IPS DF 4.7 (cell line): Measurements from ENCODE around the gene CCDC184.
"Not testable (repeated sequence)": the region's sequence is repeated elsewhere in the genome, so short reads cannot be mapped to it uniquely, and the experiment has no call there.

ENCODE experiments used
- DNase-seq: peaks from one replicate; pipeline ENCODE4 v3.0.0-alpha.2; 2013; ENCODE audit warnings: low spot score; ENCODE audit errors: extremely low read depth

Gene CCDC184

GRCh38 chr12:48183091-48183875 lies at the start of gene CCDC184:
TSS of gene CCDC184 (plus strand) at chr12:48183644. CDS start at chr12:48184123, 479 bp downstream.
- DNase-seq = no peak

- DNase-seq = no peak
Measured at GRCh38 chr12:48135027-48135426, 48.4 kb upstream of the CCDC184 start.

- no peak for DNase-seq
Measured at GRCh38 chr12:48142818-48143674, 40.4 kb upstream of the CCDC184 start.

- no peak for DNase-seq
Measured at GRCh38 chr12:48143898-48144297, 39.5 kb upstream of the CCDC184 start.

GRCh38 chr12:48145981-48146380 lies 37.5 kb upstream of the CCDC184 start:
- no peak for DNase-seq

GRCh38 chr12:48151103-48151771 lies 32.2 kb upstream of the CCDC184 start:
- no peak for DNase-seq

- DNase-seq = not testable (repeated sequence)
Measured at GRCh38 chr12:48155786-48156185, 27.7 kb upstream of the CCDC184 start.

- no peak for DNase-seq
Measured at GRCh38 chr12:48156652-48157017, 26.8 kb upstream of the CCDC184 start.

- DNase-seq = peak; percentile 99
Measured at GRCh38 chr12:48157018-48157888, 26.2 kb upstream of the CCDC184 start, which contains the start of gene ASB8. TSS of gene ASB8 (minus strand) at chr12:48157515. CDS start at chr12:48153496, 4,019 bp downstream.

- no peak for DNase-seq
Measured at GRCh38 chr12:48157889-48158370, 25.5 kb upstream of the CCDC184 start.

- no peak for DNase-seq
Measured at GRCh38 chr12:48160046-48160445, 23.4 kb upstream of the CCDC184 start.

GRCh38 chr12:48160807-48161206 lies 22.6 kb upstream of the CCDC184 start:
- no peak for DNase-seq

- no peak for DNase-seq
Measured at GRCh38 chr12:48163150-48163747, 20.2 kb upstream of the CCDC184 start.

GRCh38 chr12:48164451-48164850 lies 19.0 kb upstream of the CCDC184 start:
- no peak for DNase-seq

GRCh38 chr12:48165089-48165981 lies 18.1 kb upstream of the CCDC184 start:
- no peak for DNase-seq

- DNase-seq = no peak
Measured at GRCh38 chr12:48169011-48169410, 14.4 kb upstream of the CCDC184 start.

- no peak for DNase-seq
Measured at GRCh38 chr12:48175613-48176416, 7.6 kb upstream of the CCDC184 start.

GRCh38 chr12:48176417-48176751 lies 7.1 kb upstream of the CCDC184 start:
- DNase-seq = no peak

GRCh38 chr12:48177982-48178381 lies 5.5 kb upstream of the CCDC184 start:
- no peak for DNase-seq
